A673 (cell line): Measurements from ENCODE around the gene OSBPL8.

Experiments
- CTCF ChIP-seq: fragments of 300-800, 200-600 bp; sonication (generic); conservative IDR thresholded peaks from 2 replicates; pipeline ENCODE4 v1.5.1; 2017; ENCODE audit warnings: low read depth, mild to moderate bottlenecking, antibody characterized with exemption, low read length, moderate library complexity, mixed read lengths
- EZH2 ChIP-seq: fragments of 200-600 bp; sonication (generic); IDR thresholded peaks from 2 replicates; pipeline ENCODE4 v1.6.1; 2017; ENCODE audit warnings: borderline replicate concordance, low read depth, mild to moderate bottlenecking, mixed read lengths, antibody characterized with exemption, low read length; ENCODE audit not compliant: poor library complexity, severe bottlenecking

- TF ChIP-seq CTCF = no peak
- no peak for TF ChIP-seq EZH2
Observed at GRCh38 chr12:76529226-76529918, 30.2 kb downstream of the OSBPL8 start.
